BLaER1 treated with 17β-estradiol and CSF1 and Interleukin-3, amounts not matched to agents 10 nM and 100 nM (cell line): ENCODE data around the gene LSP1.
A peak's percentile ranks its signal among the peaks of the same experiment; 100 is the strongest.
"Not testable (repeated sequence)": the region's sequence is repeated elsewhere in the genome, so short reads cannot be mapped to it uniquely, and the experiment has no call there.

ENCODE experiments used
- H3K27ac ChIP-seq, 11 experiments: shearing (Covaris generic); formaldehyde crosslinking; 2 replicates each; pipeline ENCODE4 v1.8.1; 2022
- H3K27me3 ChIP-seq, 11 experiments: shearing (Covaris generic); formaldehyde crosslinking; 2 replicates each; pipeline ENCODE4 v1.8.1; 2022
- H3K36me3 ChIP-seq, 11 experiments: shearing (Covaris generic); formaldehyde crosslinking; 2 replicates each; pipeline ENCODE4 v1.8.1; 2022
- H3K4me1 ChIP-seq, 10 experiments: shearing (Covaris generic); formaldehyde crosslinking; 2 replicates each; pipeline ENCODE4 v1.8.1; 2022
- H3K4me2 ChIP-seq, 11 experiments: shearing (Covaris generic); formaldehyde crosslinking; 2 replicates each; pipeline ENCODE4 v1.8.1; 2022
- H3K4me3 ChIP-seq, 10 experiments: shearing (Covaris generic); formaldehyde crosslinking; 2 replicates each; pipeline ENCODE4 v1.8.1; 2022
- H3K9ac ChIP-seq, 11 experiments: shearing (Covaris generic); formaldehyde crosslinking; 2 replicates each; pipeline ENCODE4 v1.8.1; 2022
- H3K9me3 ChIP-seq, 11 experiments: shearing (Covaris generic); formaldehyde crosslinking; replicated peaks in 1 of 11; 2 replicates each; pipeline ENCODE4 v1.8.1; 2022
- H4K20me1 ChIP-seq, 11 experiments: shearing (Covaris generic); formaldehyde crosslinking; 2 replicates each; pipeline ENCODE4 v1.8.1; 2022
- Cebpa-rat ChIP-seq, 11 experiments: shearing (Covaris generic); IDR thresholded peaks; 2 replicates each; pipeline ENCODE4 v1.8.1; 2022

Gene LSP1

GRCh38 chr11:1852877-1853276 lies at the start of gene LSP1:
Gene LSP1, plus strand, starts transcription at chr11:1853084. Its CDS starts 61 bp downstream, at chr11:1853145.
- H3K9ac ChIP-seq, result peak within 1 kb of the TSS; percentile 54 to 89 (median 66)
- no peaks in the 10 kb centered on the region for H3K9me3 ChIP-seq
- peak within 1 kb of the TSS; percentile 89 to 100 (median 99) for H3K4me2 ChIP-seq
- no peaks in the 10 kb centered on the region for H3K36me3 ChIP-seq
- peaks cover 0 to 18% (median 5%) of the 10 kb centered on the region in 11 experiments; a peak in 2 of 22 replicates for H3K27me3 ChIP-seq
- peaks cover 0 to 42% (median 16%) of the 10 kb centered on the region in 11 experiments; a peak in 14 of 22 replicates for H4K20me1 ChIP-seq
- peak within 1 kb of the TSS; percentile 70 to 98 (median 79) for H3K27ac ChIP-seq
- peak in 1 of 11 experiments; percentile 40; a peak in 1 of 22 replicates for TF ChIP-seq Cebpa-rat (IDR thresholded peaks at IDR 0.05)
- H3K4me3 ChIP-seq, result peak within 1 kb of the TSS; percentile 10 to 65 (median 50); a peak in 19 of 20 replicates
- H3K4me1 ChIP-seq, result peaks cover 92 to 97% (median 95%) of the 10 kb centered on the region in 10 experiments

- Histone ChIP-seq H3K4me1 (no peaks in the 10 kb centered on the region), H3K9ac (no peak overlapping the region), H3K4me3 (no peak overlapping the region), H3K27me3 (no peaks in the 10 kb centered on the region), H3K27ac (no peak overlapping the region), H4K20me1 (no peaks in the 10 kb centered on the region), H3K4me2 (no peak overlapping the region), H3K9me3 (no peaks in the 10 kb centered on the region), H3K36me3 (no peaks in the 10 kb centered on the region)
- no peak for TF ChIP-seq Cebpa-rat (IDR thresholded peaks at IDR 0.05)
Measured at GRCh38 chr11:1803246-1803645, 49.6 kb upstream of the LSP1 start.

- not testable (repeated sequence) for H3K27ac ChIP-seq, H3K9ac ChIP-seq, H3K4me2 ChIP-seq, H3K36me3 ChIP-seq, H3K4me1 ChIP-seq, H3K9me3 ChIP-seq, H3K27me3 ChIP-seq, H3K4me3 ChIP-seq, H4K20me1 ChIP-seq
Measured at GRCh38 chr11:1803835-1804519, 48.9 kb upstream of the LSP1 start.

- H3K4me3 ChIP-seq, result no peak overlapping the region
- H3K27me3 ChIP-seq, result no peaks in the 10 kb centered on the region
- no peak overlapping the region for H3K9ac ChIP-seq
- H3K27ac ChIP-seq, result no peak overlapping the region
- no peaks in the 10 kb centered on the region for H3K36me3 ChIP-seq
- no peak overlapping the region for H3K4me2 ChIP-seq
- peaks cover under 1 to 4% (median 3%) of the 10 kb centered on the region in 10 experiments; a peak in 18 of 20 replicates for H3K4me1 ChIP-seq
- no peak for TF ChIP-seq Cebpa-rat (IDR thresholded peaks at IDR 0.05)
- no peaks in the 10 kb centered on the region for H4K20me1 ChIP-seq
- peaks cover 11 to 20% (median 15%) of the 10 kb centered on the region in 11 experiments; a peak in 20 of 22 replicates for H3K9me3 ChIP-seq
Measured at GRCh38 chr11:1805525-1805924, 47.4 kb upstream of the LSP1 start.

GRCh38 chr11:1807264-1807995 lies 45.5 kb upstream of the LSP1 start:
- no peaks in the 10 kb centered on the region for H4K20me1 ChIP-seq
- no peak overlapping the region for H3K9ac ChIP-seq
- no peak overlapping the region for H3K4me2 ChIP-seq
- no peak overlapping the region for H3K27ac ChIP-seq
- no peaks in the 10 kb centered on the region for H3K36me3 ChIP-seq
- H3K27me3 ChIP-seq, result no peaks in the 10 kb centered on the region
- H3K4me1 ChIP-seq, result peaks cover 5 to 16% (median 13%) of the 10 kb centered on the region in 10 experiments; a peak in 18 of 20 replicates
- H3K9me3 ChIP-seq, result peaks cover 16 to 27% (median 21%) of the 10 kb centered on the region in 11 experiments; a peak in 21 of 22 replicates
- TF ChIP-seq Cebpa-rat (IDR thresholded peaks at IDR 0.05), result no peak
- no peak overlapping the region for H3K4me3 ChIP-seq

GRCh38 chr11:1810761-1811160 lies 42.1 kb upstream of the LSP1 start:
- H3K9me3 ChIP-seq, result peaks cover 21 to 34% (median 27%) of the 10 kb centered on the region in 11 experiments
- TF ChIP-seq Cebpa-rat (IDR thresholded peaks at IDR 0.05), result no peak
- no peaks in the 10 kb centered on the region for H4K20me1 ChIP-seq
- peaks cover 5 to 16% (median 13%) of the 10 kb centered on the region in 10 experiments; a peak in 18 of 20 replicates for H3K4me1 ChIP-seq
- 0 out of 22 replicates have a peak, but pooled peaks cover 0 to 4% (median 0%) of the 10 kb centered on the region in 11 experiments for H3K27me3 ChIP-seq
- no peaks in the 10 kb centered on the region for H3K36me3 ChIP-seq
- H3K4me2 ChIP-seq, result peak overlapping the region; percentile 19 to 78 (median 63)
- 0 out of 20 replicates have a peak overlapping the region, but pooled peaks of 1 of the 10 experiments have one; percentile 10 for H3K4me3 ChIP-seq
- no peak overlapping the region for H3K9ac ChIP-seq
- no peak overlapping the region for H3K27ac ChIP-seq

- no peaks in the 10 kb centered on the region for H4K20me1 ChIP-seq
- H3K4me1 ChIP-seq, result peaks cover 5 to 16% (median 13%) of the 10 kb centered on the region in 10 experiments; a peak in 18 of 20 replicates
- peaks cover 21 to 37% (median 28%) of the 10 kb centered on the region in 11 experiments for H3K9me3 ChIP-seq
- no peak overlapping the region for H3K4me3 ChIP-seq
- H3K27me3 ChIP-seq, result 0 out of 22 replicates have a peak, but pooled peaks cover 0 to 4% (median 0%) of the 10 kb centered on the region in 11 experiments
- no peak overlapping the region for H3K27ac ChIP-seq
- no peaks in the 10 kb centered on the region for H3K36me3 ChIP-seq
- TF ChIP-seq Cebpa-rat (IDR thresholded peaks at IDR 0.05), result no peak
- H3K4me2 ChIP-seq, result no peak overlapping the region
- no peak overlapping the region for H3K9ac ChIP-seq
Measured at GRCh38 chr11:1812274-1812673, 40.6 kb upstream of the LSP1 start.

- no peak overlapping the region for H3K27ac ChIP-seq
Measured at GRCh38 chr11:1812801-1813200, 40.1 kb upstream of the LSP1 start.

GRCh38 chr11:1813356-1813755 lies 39.5 kb upstream of the LSP1 start:
- H3K9me3 ChIP-seq, result peaks cover 22 to 48% (median 38%) of the 10 kb centered on the region in 11 experiments
- not testable (repeated sequence) for H4K20me1 ChIP-seq, H3K9ac ChIP-seq, H3K4me2 ChIP-seq, H3K4me3 ChIP-seq, H3K36me3 ChIP-seq, H3K27me3 ChIP-seq, H3K27ac ChIP-seq
- H3K4me1 ChIP-seq, result peaks cover 5 to 16% (median 13%) of the 10 kb centered on the region in 10 experiments; a peak in 18 of 20 replicates

More at GRCh38 chr11:1812801-1813200, 40.1 kb upstream of the LSP1 start:
- Histone ChIP-seq H4K20me1 (no peaks in the 10 kb centered on the region), H3K36me3 (no peaks in the 10 kb centered on the region), H3K27me3 (0 out of 22 replicates have a peak, but pooled peaks cover 0 to 4% (median 0%) of the 10 kb centered on the region in 11 experiments), H3K9me3 (peaks cover 22 to 42% (median 33%) of the 10 kb centered on the region in 11 experiments), H3K4me2 (no peak overlapping the region), H3K9ac (no peak overlapping the region), H3K4me1 (peaks cover 5 to 16% (median 13%) of the 10 kb centered on the region in 10 experiments; a peak in 18 of 20 replicates), H3K4me3 (no peak overlapping the region)
- TF ChIP-seq Cebpa-rat (IDR thresholded peaks at IDR 0.05), result no peak
